ENCODE measurements around the gene SNORC.

- TF ChIP-seq CTCF (optimal IDR thresholded peaks at IDR 0.05 in 1 of 3, IDR thresholded peaks at IDR 0.05 in 1 of 3, conservative IDR thresholded peaks at IDR 0.05 in 1 of 3; ENCODE audit: extremely low read depth in 1 of 3, insufficient read depth in 2 of 3, low read length in 3 of 3) = no peak
- no peak for TF ChIP-seq EZH2 (IDR thresholded peaks at IDR 0.05; ENCODE audit: low read length)
Observed at GRCh38 chr2:232866104-232866503, 4.0 kb upstream of the SNORC start.
